ENCODE measurements around the gene MYOD1.

DNA sequence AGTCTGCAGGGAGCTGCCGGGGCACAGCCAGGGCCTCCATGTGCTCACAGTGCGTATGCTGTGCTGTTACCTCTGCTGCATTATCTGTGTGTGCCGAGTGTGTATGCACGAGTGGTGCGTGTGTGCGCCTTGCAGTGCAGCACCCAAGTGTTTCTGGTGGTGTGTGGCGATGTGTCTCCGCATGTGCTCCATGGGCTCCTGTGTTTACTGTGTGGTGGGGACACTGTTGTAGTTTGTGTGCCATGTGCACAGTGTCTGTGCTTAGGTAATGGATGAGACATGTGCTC is 46.6 kb downstream of the MYOD1 start:
- TF ChIP-seq CTCF (IDR thresholded peaks at IDR 0.05), result no peak
- TF ChIP-seq POLR2A (IDR thresholded peaks at IDR 0.05), result no peak
